Spleen (tissue), 11 donors: Measurements from ENCODE around the gene XRRA1. TPM values are rescaled to one million over a fixed set of nuclear protein-coding genes. Genes with fewer than 3 reads are reported as not detected.

Source experiments
- DNase-seq: peaks from one replicate; pipeline ENCODE4 v3.0.0-alpha.2; 2020
- H3K27ac ChIP-seq, 8 donors: fragments of 200-600 bp; sonication (generic) in 7 of 8; 1 replicate in 4 of 8; 2 replicates in 4 of 8; pipeline versions ENCODE4 v1.5.0 to v1.8.0; 2016 to 2021; ENCODE audit warnings: inconsistent platforms in 4 of 8, mild to moderate bottlenecking in 4 of 8, moderate library complexity in 1 of 8
- H3K27me3 ChIP-seq, 7 donors: fragments of 200-600 bp; sonication (generic) in 6 of 7; replicated peaks in 1 of 7; 1 replicate in 4 of 7; 2 replicates in 3 of 7; pipeline versions ENCODE4 v1.5.0 to v1.8.0; 2016 to 2021; ENCODE audit warnings: inconsistent platforms in 3 of 7, mild to moderate bottlenecking in 1 of 7
- H3K36me3 ChIP-seq, 6 donors: fragments of 200-600 bp; sonication (generic) in 5 of 6; 1 replicate in 4 of 6; 2 replicates in 2 of 6; pipeline versions ENCODE4 v1.5.0 to v1.8.0; 2016 to 2021; ENCODE audit warnings: inconsistent platforms in 2 of 6
- H3K4me1 ChIP-seq, 6 donors: fragments of 200-600 bp; sonication (generic) in 5 of 6; 1 replicate in 3 of 6; 2 replicates in 3 of 6; pipeline versions ENCODE4 v1.5.0 to v1.8.0; 2016 to 2021; ENCODE audit warnings: inconsistent platforms in 3 of 6
- H3K4me3 ChIP-seq, 8 donors: fragments of 200-600 bp; sonication (generic) in 7 of 8; 1 replicate in 4 of 8; 2 replicates in 4 of 8; pipeline versions ENCODE4 v1.5.0 to v1.8.0; 2016 to 2021; ENCODE audit warnings: inconsistent platforms in 4 of 8, mild to moderate bottlenecking in 4 of 8, moderate library complexity in 2 of 8
- H3K9me3 ChIP-seq, 8 donors: fragments of 200-600 bp; sonication (generic) in 7 of 8; 1 replicate in 4 of 8; 2 replicates in 4 of 8; pipeline versions ENCODE4 v1.5.0 to v1.8.0; 2016 to 2021; ENCODE audit warnings: inconsistent platforms in 4 of 8
- CTCF ChIP-seq, 11 experiments: fragments of 200-600 bp in 7 of 11; fragments of 450-650 bp in 4 of 11; sonication (generic) in 4 of 11; IDR thresholded peaks in 8 of 11; conservative IDR thresholded peaks in 3 of 11; 1 replicate in 7 of 11; 2 replicates in 4 of 11; pipeline versions ENCODE4 v1.4.0 to v1.8.0; 2016 to 2021; ENCODE audit warnings: antibody characterized with exemption in 11 of 11, inconsistent platforms in 4 of 11, mild to moderate bottlenecking in 1 of 11
- POLR2A ChIP-seq, 3 donors: fragments of 450-650 bp; IDR thresholded peaks; one replicate each; pipeline ENCODE4 v1.5.1; 2017; ENCODE audit warnings: antibody characterized with exemption in 3 of 3, mild to moderate bottlenecking in 1 of 3
- POLR2AphosphoS5 ChIP-seq, 3 donors: sonication (generic); formaldehyde crosslinking; IDR thresholded peaks; one replicate each; pipeline ENCODE4 v1.5.1; 2017; ENCODE audit warnings: antibody characterized with exemption in 3 of 3
- WGBS, 5 donors: extraction: QIAGEN DNeasy Blood & Tissue Kit in 3 of 5; methylation state at CpG; one replicate each; pipeline versions ENCODE4 v1.1.5 to v1.1.7; 2013 to 2018; 5-methylcytosine and 5-hydroxymethylcytosine counted together
- intact Hi-C: fragments of 100-400 bp; cut with DNase I; formaldehyde crosslinking; loops from one replicate; pipeline ENCODE4 v1.15.0; 2023; ENCODE audit warnings: low total_unique reads
- polyA plus RNA-seq, 3 donors: library from polyadenylated mRNA; stranded (reverse); fragments of 200-250 nt; gene quantifications; one replicate each; pipeline ENCODE4 v1.2.1, GENCODE V29; 2013
- total RNA-seq, 7 donors: library from RNA; depleted of rRNA in 3 of 7; stranded (reverse); fragments of >200 nt in 3 of 7; fragmentation: NEBNext Ultra II Directional in 4 of 7; extraction: Animal tissue kit (Norgen Biotek cat#: 25700) in 4 of 7; gene quantifications; one replicate each; pipeline versions ENCODE4 v1.1.0 to v1.2.1, GENCODE V29; 2016 to 2021
- donor health status: healthy with polysubstance abuse.
- donor health status: DM: no; HTN: no; CAD: no; lungs with moderate emphysema.
- donor health status: DM: no; HTN: no; CAD: no.
- donor health status: Bipolar disorder and iron deficiency.
- donor health status: healthy.
- donor health status: DM: no; HTN: no; CAD: no.
- donor health status: DM: yes; HTN: yes; CAD: no.

Gene XRRA1
- total and polyA plus RNA-seq, 10 donors, result 1.4 to 60.1 (median 17.8) TPM

GRCh38 chr11:74989260-74989638 lies 40.4 kb upstream of the XRRA1 start:
- no peak for DNase-seq
- H3K36me3 ChIP-seq, result peaks cover 0 to 3% (median under 1%) of the 10 kb centered on the region in 6 donors
- TF ChIP-seq CTCF (IDR thresholded peaks at IDR 0.05 in 8 of 11, conservative IDR thresholded peaks at IDR 0.05 in 3 of 11), result no peak
- TF ChIP-seq POLR2AphosphoS5 (IDR thresholded peaks at IDR 0.05), result no peak
- TF ChIP-seq POLR2A (IDR thresholded peaks at IDR 0.05), result no peak
- peak overlapping the region; percentile 57 to 88 (median 82) for H3K27ac ChIP-seq
- H3K27me3 ChIP-seq, result no peaks in the 10 kb centered on the region
- intact Hi-C loops, result no loop called here
- 3 to 12% (median 9%) methylated on average over 7 to 8 of the region's 8 CpGs for WGBS, 5 donors
- H3K4me1 ChIP-seq, result peaks cover 6 to 42% (median 27%) of the 10 kb centered on the region in 6 donors
- peak overlapping the region; percentile 51 to 83 (median 66) for H3K4me3 ChIP-seq
- no peaks in the 10 kb centered on the region for H3K9me3 ChIP-seq

GRCh38 chr11:74988541-74989259 lies 39.8 kb upstream of the XRRA1 start, which contains the start of gene NEU3:
Gene NEU3, plus strand, starts transcription at chr11:74988933. Its CDS starts 128 bp downstream, at chr11:74989061.
- DNase-seq, result peak; percentile 96
- Histone ChIP-seq H3K36me3 (no peaks in the 10 kb centered on the region), H3K4me3 (peak within 1 kb of the TSS; percentile 51 to 83 (median 66)), H3K27me3 (no peaks in the 10 kb centered on the region), H3K4me1 (peaks cover 6 to 42% (median 27%) of the 10 kb centered on the region in 6 donors), H3K27ac (peak within 1 kb of the TSS; percentile 57 to 88 (median 82)), H3K9me3 (no peaks in the 10 kb centered on the region)
- intact Hi-C loops, result no loop called here
- whole genome bisulfite sequencing, 5 donors, result 0 to 1% (median 1%) methylated on average over 35 to 46 of the region's 46 CpGs
- TF ChIP-seq POLR2AphosphoS5 (IDR thresholded peaks at IDR 0.05) (peak; percentile 87 to 88 (median 87)), POLR2A (IDR thresholded peaks at IDR 0.05) (no peak), CTCF (IDR thresholded peaks at IDR 0.05 in 8 of 11, conservative IDR thresholded peaks at IDR 0.05 in 3 of 11) (no peak)

DNA sequence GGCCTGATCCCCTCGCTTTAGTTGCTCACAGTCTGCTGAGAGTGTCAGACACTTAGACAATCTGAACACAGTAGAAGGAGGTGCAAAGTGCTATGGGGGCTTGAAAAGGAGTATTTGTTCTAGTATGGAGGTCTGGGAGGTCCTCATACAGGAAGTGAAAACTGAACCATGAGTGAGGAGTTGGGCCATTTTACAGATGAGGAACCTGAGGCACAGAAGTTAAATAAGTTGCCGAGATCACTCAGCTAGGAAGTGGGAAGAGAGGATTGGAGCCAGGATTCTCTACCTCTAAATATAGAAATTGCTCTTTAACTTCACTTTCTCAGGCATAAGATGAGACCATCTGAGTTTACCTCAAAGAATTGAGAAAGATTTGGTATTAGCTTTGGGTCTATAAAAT lies 35.8 kb upstream of the XRRA1 start:
- Histone ChIP-seq H3K27me3 (no peaks in the 10 kb centered on the region), H3K4me1 (peaks cover 4 to 18% (median 9%) of the 10 kb centered on the region in 6 donors), H3K9me3 (no peaks in the 10 kb centered on the region), H3K27ac (no peak overlapping the region), H3K4me3 (no peak overlapping the region), H3K36me3 (peaks cover 0 to 13% (median 1%) of the 10 kb centered on the region in 6 donors)
- 80 to 96% (median 87%) methylated on average over 2 of the region's 2 CpGs for WGBS, 5 donors
- intact Hi-C loops, result no loop called here
- no peak for DNase-seq
- TF ChIP-seq CTCF (IDR thresholded peaks at IDR 0.05 in 8 of 11, conservative IDR thresholded peaks at IDR 0.05 in 3 of 11), result no peak
- no peak for TF ChIP-seq POLR2A (IDR thresholded peaks at IDR 0.05)
- TF ChIP-seq POLR2AphosphoS5 (IDR thresholded peaks at IDR 0.05), result no peak

DNA sequence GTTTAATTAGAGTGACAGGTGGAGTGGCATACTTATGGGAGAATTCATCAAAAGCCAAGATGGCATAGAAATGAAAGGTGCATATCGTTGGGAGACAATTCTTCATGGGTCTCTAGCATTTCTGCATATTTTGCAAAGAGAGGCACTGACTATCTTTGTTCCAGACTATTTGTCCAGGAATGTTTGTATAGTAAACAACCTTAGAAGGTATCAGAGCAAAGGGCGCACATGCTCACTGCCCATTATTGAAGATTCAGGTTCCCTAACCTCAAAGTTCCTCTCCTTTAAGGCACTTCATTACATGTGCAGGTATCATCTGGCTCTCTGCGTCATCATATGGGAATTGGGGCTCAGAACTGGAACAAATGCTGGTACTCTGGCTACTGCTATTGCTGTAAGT lies 35.2 kb upstream of the XRRA1 start:
- WGBS, 5 donors, result 93 to 99% (median 95%) methylated on average over 3 of the region's 3 CpGs
- TF ChIP-seq POLR2AphosphoS5 (IDR thresholded peaks at IDR 0.05), result no peak
- TF ChIP-seq POLR2A (IDR thresholded peaks at IDR 0.05), result no peak
- no peak for TF ChIP-seq CTCF (IDR thresholded peaks at IDR 0.05 in 8 of 11, conservative IDR thresholded peaks at IDR 0.05 in 3 of 11)
- Histone ChIP-seq H3K27me3 (no peaks in the 10 kb centered on the region), H3K9me3 (no peaks in the 10 kb centered on the region), H3K4me3 (no peak overlapping the region), H3K4me1 (peaks cover 0 to 11% (median 5%) of the 10 kb centered on the region in 6 donors), H3K27ac (no peak overlapping the region), H3K36me3 (peaks cover 0 to 20% (median 5%) of the 10 kb centered on the region in 6 donors)
- no peak for DNase-seq
- intact Hi-C loops, result no loop called here
